Measurements from ENCODE around the gene GPD2. TPM values are rescaled to one million over a fixed set of nuclear protein-coding genes. Genes with fewer than 3 reads are reported as not detected.

The GPD2 gene
- total and polyA plus RNA-seq, 2 of the 8 experiments (the other 6 are each of a cell fraction or from before 2014, with no cell fraction given) = 8.4 to 43.1 TPM

DNA sequence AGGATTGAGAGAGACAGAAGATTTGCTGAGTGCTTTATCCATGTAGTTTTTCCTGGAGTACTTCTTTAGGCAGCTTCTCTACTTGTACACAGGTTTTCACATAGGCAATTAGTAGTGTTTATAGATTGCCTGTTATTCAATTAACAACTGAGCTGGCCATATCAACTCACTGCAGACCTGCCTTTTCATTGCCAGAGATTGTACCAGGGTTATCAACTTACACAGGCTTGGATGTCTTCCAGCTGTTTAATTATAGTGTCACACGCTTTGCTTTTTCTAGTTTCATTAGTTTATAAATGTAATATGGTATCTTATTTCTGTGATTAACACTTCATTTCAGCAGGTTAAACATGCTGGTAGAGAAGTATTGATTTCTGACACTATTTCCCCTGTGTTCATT lies 125.9 kb downstream of the GPD2 start:
- Histone ChIP-seq H3K36me3 (ENCODE audit: control insufficient read depth in 2 of 4, insufficient read depth in 4 of 4, low read length in 3 of 4) (peaks cover 0 to 4% (median 2%) of the 10 kb centered on the region in 4 experiments; a peak in 3 of 8 replicates), H2AK5ac (ENCODE audit: low read depth, low read length) (no peak overlapping the region), H4K5ac (ENCODE audit: insufficient read length, low read depth, low read length) (no peak overlapping the region), H3K14ac (ENCODE audit: insufficient read length) (no peak overlapping the region), H2BK5ac (ENCODE audit: low read depth, low read length) (no peak overlapping the region), H3K56ac (replicated peaks; ENCODE audit: insufficient read length, low read depth, low read length) (no peak overlapping the region), H3K23ac (ENCODE audit: insufficient read length) (no peak overlapping the region), H2BK15ac (ENCODE audit: low read length) (no peak overlapping the region), H3K27ac (ENCODE audit: low read depth, low read length) (no peak overlapping the region), H2BK20ac (ENCODE audit: low read length) (no peak overlapping the region), H2AFZ (ENCODE audit: low read length) (no peak overlapping the region), H3K4me3 (ENCODE audit: extremely low read depth in 1 of 4, insufficient read depth in 2 of 4, low read depth in 3 of 4, low read length in 4 of 4) (no peak overlapping the region), H3K9ac (replicated peaks in 1 of 4; ENCODE audit: extremely low read depth in 1 of 4, low read depth in 3 of 4, low read length in 3 of 4) (no peak overlapping the region), H3K4ac (replicated peaks; ENCODE audit: insufficient read length, low read depth, low read length) (no peak overlapping the region), H3K4me2 (ENCODE audit: insufficient read depth in 1 of 2, low read depth in 2 of 2, low read length in 2 of 2) (no peak overlapping the region), H3K18ac (ENCODE audit: extremely low read depth, low read length) (no peak overlapping the region), H4K20me1 (replicated peaks in 1 of 2; ENCODE audit: control insufficient read depth in 1 of 2, insufficient read depth in 2 of 2, low read length in 2 of 2) (no peaks in the 10 kb centered on the region), H2BK120ac (replicated peaks; ENCODE audit: low read depth, low read length) (no peak overlapping the region), H3K4me1 (replicated peaks in 1 of 4; ENCODE audit: control insufficient read depth in 3 of 4, insufficient read depth in 4 of 4, low read length in 3 of 4) (no peaks in the 10 kb centered on the region; a peak in 1 of 7 replicates), H3K9me3 (ENCODE audit: insufficient read depth in 2 of 2, low read depth in 1 of 2, low read length in 1 of 2) (no peaks in the 10 kb centered on the region), H4K91ac (replicated peaks; ENCODE audit: insufficient read length, low read length) (no peak overlapping the region), H3K79me2 (ENCODE audit: control insufficient read depth in 1 of 2, insufficient read depth in 2 of 2, low read length in 2 of 2) (no peaks in the 10 kb centered on the region), H2BK12ac (ENCODE audit: low read depth, low read length) (no peak overlapping the region), H4K8ac (ENCODE audit: extremely low read depth, insufficient read depth, low read length) (no peak overlapping the region), H3K23me2 (ENCODE audit: low read depth, low read length) (no peaks in the 10 kb centered on the region), H3K79me1 (ENCODE audit: low read depth, low read length) (no peaks in the 10 kb centered on the region), H3K27me3 (replicated peaks in 1 of 4; ENCODE audit: control insufficient read depth in 3 of 4, extremely low read depth in 1 of 4, insufficient read depth in 3 of 4, low read length in 3 of 4) (no peaks in the 10 kb centered on the region)
- ChIA-PET CTCF (ENCODE audit: partially characterized antibody) (interaction anchor here (1.2 to 1.9 kb wide), 3 partner anchors 9 to 28 kb away, joined by 3 to 5 read pairs (median 4); no protein-coding TSS in a partner anchor), POLR2A (ENCODE audit: partially characterized antibody) (no interaction called here)
- DNase-seq (ENCODE audit: low read depth in 1 of 2, low spot score in 2 of 2) (no peak), FAIRE-seq (no peak)
- WGBS, 2 experiments (ENCODE audit: extremely low coverage in 1 of 2, insufficient coverage in 1 of 2, insufficient read length in 1 of 2, insufficient replicate concordance in 2 of 2, low coverage in 1 of 2, low lambda C conversion rate in 2 of 2, missing lambda C conversion rate in 1 of 2) = 94% methylated on average over 1 of the region's 1 CpG; no CpG with 5 or more reads in 1 of the 2 experiments
- TF ChIP-seq SIN3A (conservative IDR thresholded peaks at IDR 0.05 in 1 of 2, IDR thresholded peaks at IDR 0.05 in 1 of 2; ENCODE audit: low read depth in 1 of 2, low read length in 2 of 2) (no peak), TEAD4 (IDR thresholded peaks at IDR 0.05; ENCODE audit: low read depth, low read length) (no peak), TAF1 (IDR thresholded peaks at IDR 0.05; ENCODE audit: low read depth, low read length) (no peak), BACH1 (IDR thresholded peaks at IDR 0.05; ENCODE audit: low read length) (no peak), CHD1 (IDR thresholded peaks at IDR 0.05; ENCODE audit: low read depth, low read length) (no peak), SAP30 (IDR thresholded peaks at IDR 0.05; ENCODE audit: insufficient read depth, insufficient replicate concordance, low read length) (no peak), HDAC6 (IDR thresholded peaks at IDR 0.05; ENCODE audit: low read depth, low read length) (no peak), BRCA1 (IDR thresholded peaks at IDR 0.05; ENCODE audit: low read depth, low read length) (no peak), NANOG (IDR thresholded peaks at IDR 0.05; ENCODE audit: insufficient read depth, low read depth, low read length, poor library complexity, severe bottlenecking) (no peak)
- TF ChIP-seq, protein P1, sequence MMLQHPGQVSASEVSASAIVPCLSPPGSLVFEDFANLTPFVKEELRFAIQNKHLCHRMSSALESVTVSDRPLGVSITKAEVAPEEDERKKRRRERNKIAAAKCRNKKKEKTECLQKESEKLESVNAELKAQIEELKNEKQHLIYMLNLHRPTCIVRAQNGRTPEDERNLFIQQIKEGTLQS (IDR thresholded peaks at IDR 0.05; ENCODE audit: insufficient read depth, low read depth, low read length) = no peak
- TF ChIP-seq, protein P2, sequence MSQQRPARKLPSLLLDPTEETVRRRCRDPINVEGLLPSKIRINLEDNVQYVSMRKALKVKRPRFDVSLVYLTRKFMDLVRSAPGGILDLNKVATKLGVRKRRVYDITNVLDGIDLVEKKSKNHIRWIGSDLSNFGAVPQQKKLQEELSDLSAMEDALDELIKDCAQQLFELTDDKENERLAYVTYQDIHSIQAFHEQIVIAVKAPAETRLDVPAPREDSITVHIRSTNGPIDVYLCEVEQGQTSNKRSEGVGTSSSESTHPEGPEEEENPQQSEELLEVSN (IDR thresholded peaks at IDR 0.05) = no peak
- TF ChIP-seq, protein P3, sequence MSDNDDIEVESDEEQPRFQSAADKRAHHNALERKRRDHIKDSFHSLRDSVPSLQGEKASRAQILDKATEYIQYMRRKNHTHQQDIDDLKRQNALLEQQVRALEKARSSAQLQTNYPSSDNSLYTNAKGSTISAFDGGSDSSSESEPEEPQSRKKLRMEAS (IDR thresholded peaks at IDR 0.05) = no peak

All from H1 (cell line).